ENCODE results near the gene BCL11B. TPM values are rescaled to one million over a fixed set of nuclear protein-coding genes. Genes with fewer than 3 reads are reported as not detected.

The BCL11B gene
- total and polyA plus RNA-seq, 9 of the 15 experiments (the other 6 are each of a cell fraction or from before 2014, with no cell fraction given), result 0.09 TPM; not detected in 8

DNA sequence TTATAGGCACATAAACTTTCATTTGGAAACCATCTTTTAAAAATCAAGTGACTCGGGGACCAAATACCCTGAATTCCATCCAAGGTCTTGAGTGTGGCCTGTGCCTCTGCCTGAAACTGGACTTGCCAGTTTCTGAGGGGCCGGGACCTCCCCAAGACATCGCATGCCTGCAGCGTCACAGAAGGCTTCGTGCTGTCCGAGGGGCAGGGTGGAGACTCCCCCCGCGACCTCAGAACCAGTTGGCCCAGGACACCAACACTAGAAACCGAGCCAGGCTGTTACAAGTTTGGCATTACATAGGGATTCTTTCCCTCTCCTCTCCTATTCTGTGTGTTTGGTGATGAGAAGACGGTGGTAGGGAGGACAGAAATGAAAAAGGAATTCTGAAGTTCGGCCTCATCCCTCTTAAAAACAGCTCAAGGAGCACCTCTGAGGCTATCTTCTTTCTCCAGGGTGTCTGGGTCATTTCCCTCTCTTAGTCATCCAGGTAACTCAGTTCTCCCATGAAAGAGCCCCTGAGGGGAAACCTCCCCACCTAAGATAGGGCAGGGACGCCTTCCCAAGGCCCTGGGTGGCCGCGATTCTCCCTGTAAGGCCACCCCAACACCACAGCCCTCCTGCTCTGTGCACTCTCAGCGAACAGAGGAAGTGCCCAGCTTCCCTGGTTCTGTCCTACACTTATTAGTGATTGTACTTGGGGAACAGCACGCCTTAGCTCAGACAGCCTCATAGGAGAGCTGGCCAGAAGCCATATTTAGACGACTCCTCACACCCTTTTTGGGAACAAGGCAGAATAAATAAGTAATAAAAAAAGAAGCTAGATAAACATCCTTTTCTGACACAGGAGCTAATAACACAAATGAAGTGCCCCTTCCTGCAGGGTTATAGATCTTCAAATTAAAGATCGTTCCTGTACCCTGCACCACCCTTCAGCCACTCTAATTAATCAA lies 93.8 kb downstream of the BCL11B start:
- Histone ChIP-seq H3K27me3 (ENCODE audit: control insufficient read depth in 2 of 2, insufficient read depth in 2 of 2, low read length in 2 of 2) (peaks cover 0 to 10% of the 10 kb centered on the region in 2 experiments; a peak in 1 of 5 replicates), H4K20me1 (replicated peaks; ENCODE audit: control insufficient read depth, insufficient read depth, low read length) (no peaks in the 10 kb centered on the region), H3K4me2 (ENCODE audit: insufficient read depth, low read length) (no peak overlapping the region), H3K4me1 (replicated peaks in 1 of 2; ENCODE audit: control insufficient read depth in 2 of 2, insufficient read depth in 2 of 2, low read length in 2 of 2) (no peaks in the 10 kb centered on the region), H3K9me3 (replicated peaks; ENCODE audit: control insufficient read depth, insufficient read depth, low read depth, low read length) (no peaks in the 10 kb centered on the region), H3K79me2 (ENCODE audit: control insufficient read depth, insufficient read depth, low read length) (no peaks in the 10 kb centered on the region), H2AFZ (ENCODE audit: low read depth, low read length) (no peak overlapping the region), H3K4me3 (no peak overlapping the region), H3K27ac (ENCODE audit: extremely low read depth, low read depth, low read length) (no peak overlapping the region), H3K9me1 (ENCODE audit: control insufficient read depth, insufficient read depth, low read length) (no peaks in the 10 kb centered on the region), H3K9ac (ENCODE audit: insufficient read depth in 1 of 2, low read depth in 2 of 2, low read length in 2 of 2) (no peak overlapping the region), H3K36me3 (ENCODE audit: control insufficient read depth, insufficient read depth, low read length) (no peaks in the 10 kb centered on the region)
- in situ Hi-C loops (cut with MboI) (no loop called here), intact Hi-C loops (cut with micrococcal nuclease) (no loop called here)
- ATAC-seq, result no peak
- TF ChIP-seq TFAM (CRISPR knock-in tag; conservative IDR thresholded peaks at IDR 0.05) (no peak), POLR2B (IDR thresholded peaks at IDR 0.05; ENCODE audit: low read depth, partially characterized antibody) (no peak), HNRNPUL1 (IDR thresholded peaks at IDR 0.05; ENCODE audit: low read length) (no peak), TCF7 (IDR thresholded peaks at IDR 0.05; ENCODE audit: borderline replicate concordance) (no peak), ZNF212 (CRISPR knock-in tag; IDR thresholded peaks at IDR 0.05) (no peak)
- TF ChIP-seq, protein P1, sequence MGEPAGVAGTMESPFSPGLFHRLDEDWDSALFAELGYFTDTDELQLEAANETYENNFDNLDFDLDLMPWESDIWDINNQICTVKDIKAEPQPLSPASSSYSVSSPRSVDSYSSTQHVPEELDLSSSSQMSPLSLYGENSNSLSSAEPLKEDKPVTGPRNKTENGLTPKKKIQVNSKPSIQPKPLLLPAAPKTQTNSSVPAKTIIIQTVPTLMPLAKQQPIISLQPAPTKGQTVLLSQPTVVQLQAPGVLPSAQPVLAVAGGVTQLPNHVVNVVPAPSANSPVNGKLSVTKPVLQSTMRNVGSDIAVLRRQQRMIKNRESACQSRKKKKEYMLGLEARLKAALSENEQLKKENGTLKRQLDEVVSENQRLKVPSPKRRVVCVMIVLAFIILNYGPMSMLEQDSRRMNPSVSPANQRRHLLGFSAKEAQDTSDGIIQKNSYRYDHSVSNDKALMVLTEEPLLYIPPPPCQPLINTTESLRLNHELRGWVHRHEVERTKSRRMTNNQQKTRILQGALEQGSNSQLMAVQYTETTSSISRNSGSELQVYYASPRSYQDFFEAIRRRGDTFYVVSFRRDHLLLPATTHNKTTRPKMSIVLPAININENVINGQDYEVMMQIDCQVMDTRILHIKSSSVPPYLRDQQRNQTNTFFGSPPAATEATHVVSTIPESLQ (CRISPR knock-in tag; IDR thresholded peaks at IDR 0.05), result no peak
- ChIA-PET POLR2A (no interaction called here), CTCF (ENCODE audit: low intra/inter-chr PET ratio) (no interaction called here)
- WGBS (ENCODE audit: insufficient coverage, low coverage, missing lambda C conversion rate), result under 1% methylated on average over 17 of the region's 18 CpGs
- no TSS peak for BruUV-seq (replicated peaks)
- FAIRE-seq, result no peak
- DNase-seq (ENCODE audit: extremely low read depth in 1 of 4, low spot score in 3 of 4), result no peak
